D721Med (cell line): ENCODE measurements around the gene FUT8.

ENCODE experiments used
- DNase-seq: peaks from one replicate; pipeline ENCODE4 v3.0.0; 2011; ENCODE audit warnings: low spot score; ENCODE audit not compliant: insufficient read length
- FAIRE-seq: peaks from 2 replicates; lab custom pipeline; 2011; peaks lifted over from hg19 to GRCh38; lab: Jason Lieb, UNC
- TF ChIP-seq, protein P1 (sequence below): IDR thresholded peaks from 2 replicates; pipeline ENCODE4 v1.5.1; 2012; ENCODE audit warnings: mild to moderate bottlenecking, control low read depth; ENCODE audit not compliant: insufficient read depth; ENCODE audit errors: missing control alignments

Gene FUT8

DNA sequence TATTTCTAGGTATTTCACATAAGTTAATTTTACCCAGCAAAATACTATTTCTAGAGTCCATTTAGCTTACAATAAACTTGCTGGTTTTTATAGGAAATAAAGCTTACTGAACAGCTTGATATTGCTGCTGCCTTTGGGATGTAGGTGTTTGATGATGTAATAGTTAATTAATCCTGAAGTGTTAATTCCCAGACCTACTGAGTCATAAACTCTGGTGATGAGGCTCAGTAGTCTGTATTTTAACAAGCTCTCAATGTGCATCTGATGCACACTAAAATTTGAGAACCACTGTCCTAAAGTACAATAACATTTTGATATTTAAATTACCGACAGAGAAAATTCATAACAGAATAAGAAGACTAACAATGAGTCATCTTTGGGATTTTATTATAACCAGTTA is 168.4 kb downstream of the FUT8 start:
- TF ChIP-seq, protein P1, sequence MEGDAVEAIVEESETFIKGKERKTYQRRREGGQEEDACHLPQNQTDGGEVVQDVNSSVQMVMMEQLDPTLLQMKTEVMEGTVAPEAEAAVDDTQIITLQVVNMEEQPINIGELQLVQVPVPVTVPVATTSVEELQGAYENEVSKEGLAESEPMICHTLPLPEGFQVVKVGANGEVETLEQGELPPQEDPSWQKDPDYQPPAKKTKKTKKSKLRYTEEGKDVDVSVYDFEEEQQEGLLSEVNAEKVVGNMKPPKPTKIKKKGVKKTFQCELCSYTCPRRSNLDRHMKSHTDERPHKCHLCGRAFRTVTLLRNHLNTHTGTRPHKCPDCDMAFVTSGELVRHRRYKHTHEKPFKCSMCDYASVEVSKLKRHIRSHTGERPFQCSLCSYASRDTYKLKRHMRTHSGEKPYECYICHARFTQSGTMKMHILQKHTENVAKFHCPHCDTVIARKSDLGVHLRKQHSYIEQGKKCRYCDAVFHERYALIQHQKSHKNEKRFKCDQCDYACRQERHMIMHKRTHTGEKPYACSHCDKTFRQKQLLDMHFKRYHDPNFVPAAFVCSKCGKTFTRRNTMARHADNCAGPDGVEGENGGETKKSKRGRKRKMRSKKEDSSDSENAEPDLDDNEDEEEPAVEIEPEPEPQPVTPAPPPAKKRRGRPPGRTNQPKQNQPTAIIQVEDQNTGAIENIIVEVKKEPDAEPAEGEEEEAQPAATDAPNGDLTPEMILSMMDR: no peak
- FAIRE-seq (no peak), DNase-seq (no peak)

DNA sequence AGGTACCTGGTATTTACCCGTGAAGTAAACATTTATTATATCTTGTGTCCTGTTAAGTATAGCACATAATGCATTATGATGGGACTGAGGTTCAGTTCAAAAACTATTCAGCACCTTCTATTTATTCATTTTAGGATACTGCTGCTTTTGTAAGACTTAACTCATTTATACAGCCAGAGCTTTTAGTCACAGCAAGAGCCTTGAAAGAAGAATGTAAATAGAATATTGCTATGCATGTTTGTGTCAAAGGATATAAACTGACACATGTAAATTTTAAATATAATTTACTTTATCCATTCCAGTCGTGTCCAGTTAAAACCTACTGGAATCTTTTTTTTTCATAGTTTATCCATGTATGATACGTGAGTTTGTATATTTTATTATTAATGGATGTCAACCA is 168.8 kb downstream of the FUT8 start:
- TF ChIP-seq, protein P1: no peak
- no peak for DNase-seq
- no peak for FAIRE-seq

DNA sequence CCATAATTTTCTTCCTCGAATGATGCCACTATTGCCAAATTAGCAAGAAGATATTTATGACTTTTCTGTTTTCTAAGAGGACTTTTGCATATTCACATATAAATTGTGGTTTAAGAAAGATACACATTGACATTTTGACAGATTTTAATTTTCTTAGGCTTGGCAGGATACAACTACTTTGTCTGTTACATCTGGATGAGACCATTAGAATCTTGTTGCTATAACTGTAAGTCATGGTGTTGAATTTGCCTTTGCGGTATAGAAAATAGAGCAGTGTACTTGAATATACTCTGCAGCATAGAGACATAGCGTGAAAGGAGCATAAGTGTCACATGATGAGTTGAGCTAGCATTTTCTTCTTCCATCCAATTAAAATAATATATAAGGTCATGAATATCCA is 169.3 kb downstream of the FUT8 start:
- TF ChIP-seq, protein P1: no peak
- FAIRE-seq (no peak), DNase-seq (no peak)

DNA sequence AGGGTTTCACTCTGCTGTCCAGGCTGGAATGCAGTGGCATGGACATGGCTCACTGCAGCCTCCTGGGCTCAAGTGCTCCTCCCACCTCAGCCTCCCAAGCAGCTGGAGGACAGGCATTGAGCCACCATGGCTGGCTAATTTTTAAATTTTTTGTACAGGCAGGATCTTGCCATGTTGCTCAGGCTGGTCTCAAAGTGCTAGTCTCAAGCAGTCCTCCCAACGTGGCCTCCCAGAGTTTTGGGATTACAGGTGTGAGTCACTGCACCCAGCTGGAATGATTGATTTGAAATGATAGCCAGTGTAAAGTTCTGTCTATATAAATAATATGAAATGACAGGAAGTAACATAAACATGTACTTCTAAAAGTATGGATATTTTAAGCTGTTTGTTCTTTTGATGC is 172.7 kb downstream of the FUT8 start:
- DNase-seq (no peak), FAIRE-seq (no peak)
- TF ChIP-seq, protein P1: no peak

DNA sequence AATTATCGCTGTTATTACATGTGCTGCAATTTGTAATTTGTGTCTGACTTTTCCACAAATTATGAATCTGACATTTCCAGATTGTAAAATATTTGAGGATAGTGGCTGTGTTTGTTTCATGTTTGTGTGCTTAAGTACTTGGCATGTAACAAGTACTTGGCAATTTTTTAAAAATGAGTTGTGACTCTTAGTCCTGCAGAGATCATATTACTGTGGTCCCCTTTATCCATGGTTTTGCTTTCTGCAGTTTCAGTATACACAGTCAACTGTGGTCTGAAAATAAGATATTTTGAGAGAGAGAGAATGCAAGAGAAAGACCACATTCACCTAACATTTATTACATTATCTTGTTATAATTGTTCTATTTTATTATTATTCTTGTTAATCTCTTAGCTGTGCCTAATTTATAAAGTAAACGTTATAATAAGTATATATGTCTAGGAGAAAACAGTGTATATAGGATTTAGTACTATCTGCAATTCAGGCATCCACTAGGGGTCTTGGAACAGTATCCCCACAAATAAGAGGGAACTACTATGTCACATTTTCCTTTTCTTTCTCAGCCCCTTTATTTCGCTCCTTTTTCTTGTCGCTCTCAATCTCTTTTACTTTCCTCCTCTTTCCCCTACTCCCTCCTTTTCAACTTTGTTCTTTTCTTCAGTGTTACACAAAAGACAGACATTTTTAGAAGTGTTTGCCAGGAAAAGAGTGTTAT is 176.1 kb downstream of the FUT8 start:
- TF ChIP-seq, protein P1: no peak
- no peak for DNase-seq
- no peak for FAIRE-seq

DNA sequence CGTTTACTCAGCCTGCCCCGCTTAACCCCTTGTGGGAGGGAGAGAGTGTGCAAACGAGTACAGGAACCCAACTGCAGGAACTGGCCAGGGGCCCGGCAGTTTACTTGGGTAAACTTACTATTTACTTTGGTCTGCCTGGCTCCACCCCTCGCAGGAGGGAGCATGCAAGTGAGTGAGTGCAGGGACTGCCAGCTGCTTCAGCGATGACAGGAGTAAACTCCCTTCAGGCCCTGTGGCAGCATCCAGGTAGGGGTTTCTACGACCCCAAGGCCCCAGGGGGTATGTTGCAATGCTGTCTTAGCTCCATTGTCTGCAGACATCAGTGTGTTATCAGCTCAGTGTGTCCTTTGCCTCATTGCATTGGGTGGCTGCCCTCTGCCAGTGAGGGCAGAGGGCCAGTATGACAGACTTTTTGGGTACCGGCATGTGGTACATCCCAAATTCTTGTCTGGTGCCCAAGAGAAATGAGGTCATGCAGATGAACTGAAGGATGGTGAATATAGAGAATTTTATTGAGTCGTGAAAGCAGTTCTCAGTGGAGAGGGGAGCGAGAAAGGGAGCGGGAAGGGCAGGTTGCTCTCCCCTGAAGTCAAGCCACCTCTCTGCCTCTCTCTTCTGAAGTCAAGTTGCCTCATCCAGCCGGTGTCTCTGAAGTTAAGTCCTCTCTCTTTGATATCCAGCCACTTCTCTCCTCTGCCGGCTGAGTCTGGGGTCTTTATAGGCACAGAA is 181.8 kb downstream of the FUT8 start:
- DNase-seq (no peak), FAIRE-seq (no peak)
- TF ChIP-seq, protein P1: no peak

DNA sequence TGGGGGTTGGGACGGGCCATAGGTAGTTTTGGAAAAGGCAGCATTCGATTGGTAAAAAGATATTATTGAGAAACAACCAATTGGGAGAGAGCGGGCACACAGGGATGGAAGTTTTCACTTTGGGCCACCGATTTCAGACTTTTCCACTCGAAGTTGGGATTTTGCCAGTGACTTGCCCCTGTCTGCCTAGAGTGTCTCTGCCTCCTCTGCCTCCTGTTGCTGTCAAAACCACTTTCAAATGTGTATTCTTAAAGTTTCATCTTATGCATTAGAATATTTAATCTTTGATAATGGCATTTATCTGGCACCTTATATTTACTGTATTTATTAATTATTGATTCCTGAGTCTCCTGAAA is 182.3 kb downstream of the FUT8 start:
- TF ChIP-seq, protein P1: no peak
- FAIRE-seq (no peak), DNase-seq (no peak)
